ENCODE data around the gene PTPRN2. TPM values are rescaled to one million over a fixed set of nuclear protein-coding genes. Genes with fewer than 3 reads are reported as not detected.

Gene PTPRN2
- total and polyA plus RNA-seq, 9 of the 15 experiments (the other 6 are each of a cell fraction or from before 2014, with no cell fraction given), result not detected

DNA sequence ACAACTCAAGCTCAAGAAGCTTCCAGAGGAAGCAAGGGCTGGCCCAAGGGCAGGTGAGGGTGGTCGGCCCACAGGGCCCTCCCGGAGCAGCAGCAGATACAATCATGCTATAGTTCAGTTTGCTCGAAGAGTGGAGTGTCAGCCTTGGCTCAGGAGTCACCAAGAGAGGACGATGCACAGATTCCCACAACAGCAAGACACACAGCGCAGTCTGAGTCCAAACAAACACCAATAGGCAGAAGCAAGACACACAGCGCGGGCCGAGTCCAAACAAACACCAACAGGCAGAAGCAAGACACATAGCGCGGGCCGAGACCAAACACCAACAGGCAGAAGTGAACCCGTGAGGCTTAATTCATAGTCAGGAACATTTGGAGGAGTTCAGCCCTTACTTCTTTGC, 138.4 kb downstream of the PTPRN2 start (continued):
- TF ChIP-seq, protein P1, sequence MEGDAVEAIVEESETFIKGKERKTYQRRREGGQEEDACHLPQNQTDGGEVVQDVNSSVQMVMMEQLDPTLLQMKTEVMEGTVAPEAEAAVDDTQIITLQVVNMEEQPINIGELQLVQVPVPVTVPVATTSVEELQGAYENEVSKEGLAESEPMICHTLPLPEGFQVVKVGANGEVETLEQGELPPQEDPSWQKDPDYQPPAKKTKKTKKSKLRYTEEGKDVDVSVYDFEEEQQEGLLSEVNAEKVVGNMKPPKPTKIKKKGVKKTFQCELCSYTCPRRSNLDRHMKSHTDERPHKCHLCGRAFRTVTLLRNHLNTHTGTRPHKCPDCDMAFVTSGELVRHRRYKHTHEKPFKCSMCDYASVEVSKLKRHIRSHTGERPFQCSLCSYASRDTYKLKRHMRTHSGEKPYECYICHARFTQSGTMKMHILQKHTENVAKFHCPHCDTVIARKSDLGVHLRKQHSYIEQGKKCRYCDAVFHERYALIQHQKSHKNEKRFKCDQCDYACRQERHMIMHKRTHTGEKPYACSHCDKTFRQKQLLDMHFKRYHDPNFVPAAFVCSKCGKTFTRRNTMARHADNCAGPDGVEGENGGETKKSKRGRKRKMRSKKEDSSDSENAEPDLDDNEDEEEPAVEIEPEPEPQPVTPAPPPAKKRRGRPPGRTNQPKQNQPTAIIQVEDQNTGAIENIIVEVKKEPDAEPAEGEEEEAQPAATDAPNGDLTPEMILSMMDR (IDR thresholded peaks at IDR 0.05 in 2 of 3, conservative IDR thresholded peaks at IDR 0.05 in 1 of 3; ENCODE audit: insufficient read depth in 2 of 3, low read depth in 1 of 3, low read length in 3 of 3), result no peak
- TF ChIP-seq NONO (IDR thresholded peaks at IDR 0.05; ENCODE audit: low read depth in 2 of 2, low read length in 1 of 2) (no peak), MCM2 (IDR thresholded peaks at IDR 0.05; ENCODE audit: low read depth) (no peak), BCOR (IDR thresholded peaks at IDR 0.05) (no peak), RAD21 (CRISPR knock-in tag; conservative IDR thresholded peaks at IDR 0.05 in 1 of 2, IDR thresholded peaks at IDR 0.05 in 1 of 2) (no peak)
- TF ChIP-seq, protein P2, sequence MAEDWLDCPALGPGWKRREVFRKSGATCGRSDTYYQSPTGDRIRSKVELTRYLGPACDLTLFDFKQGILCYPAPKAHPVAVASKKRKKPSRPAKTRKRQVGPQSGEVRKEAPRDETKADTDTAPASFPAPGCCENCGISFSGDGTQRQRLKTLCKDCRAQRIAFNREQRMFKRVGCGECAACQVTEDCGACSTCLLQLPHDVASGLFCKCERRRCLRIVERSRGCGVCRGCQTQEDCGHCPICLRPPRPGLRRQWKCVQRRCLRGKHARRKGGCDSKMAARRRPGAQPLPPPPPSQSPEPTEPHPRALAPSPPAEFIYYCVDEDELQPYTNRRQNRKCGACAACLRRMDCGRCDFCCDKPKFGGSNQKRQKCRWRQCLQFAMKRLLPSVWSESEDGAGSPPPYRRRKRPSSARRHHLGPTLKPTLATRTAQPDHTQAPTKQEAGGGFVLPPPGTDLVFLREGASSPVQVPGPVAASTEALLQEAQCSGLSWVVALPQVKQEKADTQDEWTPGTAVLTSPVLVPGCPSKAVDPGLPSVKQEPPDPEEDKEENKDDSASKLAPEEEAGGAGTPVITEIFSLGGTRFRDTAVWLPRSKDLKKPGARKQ (CRISPR knock-in tag; IDR thresholded peaks at IDR 0.05), result no peak
- TF ChIP-seq, protein P3, sequence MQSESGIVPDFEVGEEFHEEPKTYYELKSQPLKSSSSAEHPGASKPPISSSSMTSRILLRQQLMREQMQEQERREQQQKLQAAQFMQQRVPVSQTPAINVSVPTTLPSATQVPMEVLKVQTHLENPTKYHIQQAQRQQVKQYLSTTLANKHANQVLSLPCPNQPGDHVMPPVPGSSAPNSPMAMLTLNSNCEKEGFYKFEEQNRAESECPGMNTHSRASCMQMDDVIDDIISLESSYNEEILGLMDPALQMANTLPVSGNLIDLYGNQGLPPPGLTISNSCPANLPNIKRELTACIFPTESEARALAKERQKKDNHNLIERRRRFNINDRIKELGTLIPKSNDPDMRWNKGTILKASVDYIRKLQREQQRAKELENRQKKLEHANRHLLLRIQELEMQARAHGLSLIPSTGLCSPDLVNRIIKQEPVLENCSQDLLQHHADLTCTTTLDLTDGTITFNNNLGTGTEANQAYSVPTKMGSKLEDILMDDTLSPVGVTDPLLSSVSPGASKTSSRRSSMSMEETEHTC (IDR thresholded peaks at IDR 0.05), result no peak
